ENCODE data around the gene STARD3NL.
"Not testable (repeated sequence)": the region's sequence is repeated elsewhere in the genome, so short reads cannot be mapped to it uniquely, and the experiment has no call there.

STARD3NL gene

DNA sequence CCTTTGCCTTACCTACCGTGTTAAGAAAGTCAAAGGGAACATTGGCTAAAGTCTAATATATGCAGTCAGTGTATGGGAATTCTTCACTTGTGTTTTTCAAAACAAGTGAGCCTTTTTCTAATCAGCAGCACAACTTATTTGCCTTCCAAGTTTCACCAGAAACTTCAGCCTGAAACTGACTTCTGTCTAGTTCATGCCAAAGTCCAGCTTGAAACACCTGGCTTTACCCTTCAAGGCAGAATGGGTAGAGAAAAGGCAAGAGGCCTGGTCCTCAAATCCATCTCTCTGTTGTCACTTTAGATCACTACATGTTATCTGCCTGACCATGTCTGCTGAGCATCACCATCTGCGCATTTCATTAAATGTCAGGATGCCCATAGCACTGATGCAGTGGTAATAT is 92.4 kb downstream of the STARD3NL start:
- not testable (repeated sequence) for DNase-seq

DNA sequence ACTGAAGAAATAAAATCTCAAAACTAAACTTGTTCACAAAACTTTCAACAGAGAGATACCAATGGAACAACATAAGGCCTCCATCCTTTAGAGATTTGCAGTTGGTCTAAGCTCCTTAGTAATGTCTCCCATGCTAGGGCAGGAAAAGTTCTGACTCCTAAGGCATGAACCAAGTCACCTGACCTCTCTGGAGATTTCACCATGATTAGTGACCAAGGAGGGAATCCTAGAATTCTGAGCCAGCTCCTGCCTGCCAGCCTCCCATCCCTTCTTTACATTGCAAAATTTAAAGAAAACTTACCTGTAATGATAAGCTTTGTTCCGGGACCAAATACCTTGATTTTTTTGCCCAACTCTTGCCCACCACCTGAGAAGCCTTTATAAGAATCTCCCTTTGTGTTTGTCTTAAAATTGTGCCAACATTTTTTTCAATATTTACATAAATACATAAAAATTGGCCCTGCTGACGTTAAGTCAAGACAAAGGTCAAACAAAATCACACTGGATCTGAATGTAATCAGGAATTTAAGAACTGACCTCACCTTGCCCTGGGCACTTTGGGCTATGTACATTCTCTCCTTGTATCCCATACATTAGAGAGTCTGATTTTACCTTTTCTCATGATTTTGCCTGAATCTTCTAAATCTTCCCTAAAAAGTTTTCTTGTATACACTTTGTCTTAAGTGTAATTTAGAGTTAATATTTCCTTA is 95.4 kb downstream of the STARD3NL start, which contains the start of gene TARP:
Gene TARP (minus strand): TSS at position 351 of the 710 bp plus-strand sequence.
- DNase-seq = no peak

DNA sequence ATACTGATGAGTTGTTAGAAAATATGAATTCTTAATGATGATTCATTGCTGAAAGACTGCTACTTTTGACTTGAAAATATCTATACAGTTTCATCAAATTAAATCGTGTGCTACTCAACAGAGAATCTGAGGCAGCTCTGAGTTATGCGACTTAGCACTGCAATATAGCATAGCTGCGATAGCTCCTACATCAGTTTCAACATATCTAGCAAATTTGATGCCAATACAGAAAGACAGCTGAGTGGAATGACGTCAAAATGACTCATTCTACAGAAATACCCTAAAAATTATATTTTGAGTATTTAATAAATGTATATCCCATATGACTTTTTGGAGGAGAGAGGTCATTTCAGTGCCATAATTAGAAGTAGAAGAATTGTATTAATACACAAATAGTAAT is 96.4 kb downstream of the STARD3NL start:
- no peak for DNase-seq

DNA sequence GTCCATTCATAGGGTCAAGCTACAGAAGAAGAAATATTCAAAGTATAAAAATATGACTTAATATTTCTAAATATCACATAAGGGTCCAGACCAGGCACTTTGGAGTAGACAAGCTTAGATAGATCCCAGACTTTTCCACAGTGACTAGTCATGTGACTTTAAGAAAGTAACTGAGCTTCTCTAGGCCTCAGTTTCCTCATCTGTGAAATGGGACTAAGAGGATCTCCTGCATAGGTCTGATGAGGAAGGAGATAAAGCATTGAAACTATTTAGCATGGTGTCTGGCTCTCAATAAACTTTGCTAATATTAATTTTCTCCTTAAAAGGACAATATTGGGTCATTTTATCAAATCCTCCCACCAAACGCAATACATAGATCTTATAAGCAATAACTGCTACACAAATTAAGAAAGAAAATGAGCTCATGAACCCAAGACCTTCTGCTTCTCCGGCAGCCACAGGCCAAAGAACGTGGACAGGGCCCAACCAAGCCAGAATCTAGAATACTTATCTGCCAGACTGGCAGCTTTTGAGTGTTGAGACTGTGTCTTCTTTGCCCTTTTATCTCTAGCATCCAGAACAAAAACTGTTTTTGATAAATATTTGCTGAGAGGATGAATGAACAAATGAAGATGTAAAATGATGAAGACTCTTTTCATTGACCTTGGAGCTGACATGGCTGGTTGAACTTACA is 97.0 kb downstream of the STARD3NL start:
- DNase-seq = no peak

DNA sequence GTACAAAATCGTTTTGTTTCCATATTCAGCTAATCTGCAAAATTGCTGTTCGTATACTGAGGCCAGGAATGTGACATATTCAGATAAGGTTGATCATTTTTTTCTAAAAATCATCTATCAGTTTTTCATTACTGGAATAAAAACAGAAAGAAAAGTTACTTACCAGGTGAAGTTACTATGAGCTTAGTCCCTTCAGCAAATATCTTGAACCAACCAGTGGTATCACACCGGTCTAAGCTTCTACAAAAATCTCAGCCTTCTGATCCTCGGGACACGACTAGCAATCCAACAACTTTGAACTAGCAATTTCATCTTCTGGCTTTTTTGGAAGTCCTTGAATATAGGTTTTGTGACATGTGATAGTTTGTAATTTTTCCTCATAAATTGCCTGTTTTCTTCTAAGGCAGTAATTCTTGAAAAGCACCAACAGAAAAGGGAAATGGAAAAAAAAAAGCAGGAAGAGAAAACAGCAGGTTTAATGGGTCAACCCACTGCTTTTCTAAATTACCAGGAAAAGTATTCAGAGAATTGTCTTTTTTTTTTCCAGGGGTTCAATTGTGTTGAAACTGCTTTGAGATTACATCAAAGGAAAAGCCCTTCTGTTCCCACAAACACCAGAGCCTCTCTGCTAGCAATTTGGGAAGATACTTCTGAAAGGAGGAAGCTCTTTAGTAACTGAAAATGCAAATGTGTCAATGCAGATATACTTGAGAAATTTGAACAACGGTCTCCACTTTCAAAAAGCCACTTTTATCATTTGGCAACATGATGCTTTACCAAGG is 98.2 kb downstream of the STARD3NL start:
- no peak for DNase-seq

DNA sequence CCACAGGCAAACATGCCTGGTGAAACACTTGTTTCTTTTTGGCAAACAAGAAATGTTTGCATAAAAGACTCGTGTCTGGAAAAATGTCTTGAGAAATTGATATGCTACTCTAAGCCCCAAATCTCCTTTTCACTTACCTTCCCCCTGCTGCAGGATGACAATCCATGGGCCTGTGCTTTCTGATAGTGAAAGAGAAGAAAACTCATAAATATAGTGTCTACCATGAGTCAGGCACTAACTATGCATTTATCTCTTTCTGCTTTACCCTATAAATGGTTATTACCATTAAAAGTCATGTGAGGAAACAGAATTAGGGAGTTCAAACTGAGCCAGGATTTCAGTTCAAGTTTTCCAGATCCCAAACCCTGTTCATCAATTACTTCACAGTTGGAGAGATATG is 102.0 kb downstream of the STARD3NL start:
- no peak for DNase-seq
